Neural cell (in vitro differentiated cells): ENCODE data around the gene ALX1. TPM values are rescaled to one million over a fixed set of nuclear protein-coding genes. Genes with fewer than 3 reads are reported as not detected.

Experiments
- H2AFZ ChIP-seq: fragments of 200-600, 300-800 bp; sonication (generic), shearing (Covaris generic); 2 replicates; pipeline ENCODE4 v1.6.0; 2014; ENCODE audit warnings: low read depth, mild to moderate bottlenecking, antibody characterized with exemption, low read length, moderate library complexity
- H3F3A ChIP-seq: fragments of 200-600 bp; shearing (Covaris generic); 2 replicates; pipeline ENCODE4 v1.6.1; 2016; ENCODE audit warnings: mild to moderate bottlenecking, moderate library complexity, mixed read lengths, antibody characterized with exemption, low read length; ENCODE audit not compliant: insufficient read depth, poor library complexity, severe bottlenecking
- H3K27ac ChIP-seq: fragments of 200-600, 300-800 bp; sonication (generic), shearing (Covaris generic); 2 replicates; pipeline ENCODE4 v1.5.1; 2014; ENCODE audit warnings: mild to moderate bottlenecking, low read length, moderate library complexity
- H3K27me3 ChIP-seq: fragments of 300-800, 200-600 bp; sonication (generic), shearing (Covaris generic); 2 replicates; pipeline ENCODE4 v1.6.0; 2014; ENCODE audit warnings: mild to moderate bottlenecking, low read depth, low read length, moderate library complexity; ENCODE audit not compliant: insufficient read depth
- H3K36me3 ChIP-seq: fragments of 300-800, 200-600 bp; sonication (generic), shearing (Covaris generic); 2 replicates; pipeline ENCODE4 v1.5.1; 2014; ENCODE audit warnings: mild to moderate bottlenecking, antibody characterized with exemption, low read length, moderate library complexity; ENCODE audit not compliant: insufficient read depth
- H3K4me2 ChIP-seq: fragments of 300-800, 200-600 bp; sonication (generic), shearing (Covaris generic); 2 replicates; pipeline ENCODE4 v1.6.0; 2014; ENCODE audit warnings: mild to moderate bottlenecking, low read length
- H3K4me3 ChIP-seq: fragments of 300-800, 200-600 bp; sonication (generic), shearing (Covaris generic); 2 replicates; pipeline ENCODE4 v1.5.1; 2014; ENCODE audit warnings: mild to moderate bottlenecking, low read length, moderate library complexity
- H3K79me2 ChIP-seq: fragments of 200-600 bp; shearing (Covaris generic); replicated peaks from 2 replicates; pipeline ENCODE4 v1.6.0; 2014; ENCODE audit warnings: mild to moderate bottlenecking, low read length, moderate library complexity; ENCODE audit not compliant: insufficient read depth
- H3K9ac ChIP-seq: fragments of 300-800, 200-600 bp; sonication (generic), shearing (Covaris generic); 2 replicates; pipeline ENCODE4 v1.6.1; 2016; ENCODE audit warnings: mild to moderate bottlenecking, low read length, mixed read lengths
- H3K9me2 ChIP-seq: fragments of 200-600 bp; shearing (Covaris generic); 2 replicates; pipeline ENCODE4 v1.6.1; 2016; ENCODE audit warnings: mild to moderate bottlenecking, low read length, mixed read lengths; ENCODE audit not compliant: insufficient read depth
- H3K9me3 ChIP-seq: fragments of 200-600, 300-800 bp; sonication (generic), shearing (Covaris generic); 2 replicates; pipeline ENCODE4 v1.6.1; 2016; ENCODE audit warnings: mild to moderate bottlenecking, mixed run types, low read length, moderate library complexity, mixed read lengths
- H4K20me1 ChIP-seq: fragments of 200-600 bp; shearing (Covaris generic); 2 replicates; pipeline ENCODE4 v1.6.1; 2016; ENCODE audit warnings: mild to moderate bottlenecking, mixed run types; ENCODE audit not compliant: insufficient read depth
- CTCF ChIP-seq: fragments of 450-650 bp; IDR thresholded peaks from 2 replicates; pipeline ENCODE4 v1.5.1; 2014; ENCODE audit warnings: antibody characterized with exemption, mild to moderate bottlenecking, moderate library complexity; ENCODE audit not compliant: poor library complexity, severe bottlenecking
- EP300 ChIP-seq: fragments of 450-650 bp; conservative IDR thresholded peaks from 2 replicates; pipeline ENCODE4 v1.6.1; 2014; ENCODE audit warnings: antibody characterized with exemption, mild to moderate bottlenecking, moderate library complexity; ENCODE audit not compliant: poor library complexity, severe bottlenecking
- EZH2 ChIP-seq: fragments of 200-600, 300-800 bp; shearing (Covaris generic), sonication (generic); IDR thresholded peaks from 2 replicates; pipeline ENCODE4 v1.6.1; 2014; ENCODE audit warnings: antibody characterized with exemption, low read length, borderline replicate concordance, mild to moderate bottlenecking; ENCODE audit not compliant: insufficient read depth, poor library complexity, severe bottlenecking
- MXI1 ChIP-seq: fragments of 450-650 bp; conservative IDR thresholded peaks from 2 replicates; pipeline ENCODE4 v1.6.1; 2014; ENCODE audit warnings: antibody characterized with exemption, mild to moderate bottlenecking; ENCODE audit not compliant: poor library complexity, severe bottlenecking
- POLR2AphosphoS5 ChIP-seq: IDR thresholded peaks from 2 replicates; pipeline ENCODE4 v1.6.1; 2012
- RAD21 ChIP-seq: fragments of 450-650 bp; conservative IDR thresholded peaks from 2 replicates; pipeline ENCODE4 v1.6.1; 2014; ENCODE audit warnings: antibody characterized with exemption, mild to moderate bottlenecking, moderate library complexity
- REST ChIP-seq: IDR thresholded peaks from 2 replicates; pipeline ENCODE4 v1.6.1; 2012; ENCODE audit warnings: borderline replicate concordance
- SMC3 ChIP-seq: fragments of 450-650 bp; conservative IDR thresholded peaks from 2 replicates; pipeline ENCODE4 v1.6.1; 2014; ENCODE audit warnings: antibody characterized with exemption, mild to moderate bottlenecking, moderate library complexity; ENCODE audit not compliant: poor library complexity
- TAF1 ChIP-seq: IDR thresholded peaks from 2 replicates; pipeline ENCODE4 v1.6.1; 2012; ENCODE audit warnings: low read depth
- polyA plus RNA-seq: library from polyadenylated mRNA; depleted of rRNA; stranded (reverse); fragments of >200 nt; gene quantifications from 2 replicates; pipeline ENCODE4 v1.2.3, GENCODE V29; 2014

Gene ALX1
- polyA plus RNA-seq, 1 donor from 2014 or later: 0.43 TPM

- Histone ChIP-seq H3F3A (no peaks in the 10 kb centered on the region), H3K4me3 (no peak overlapping the region), H4K20me1 (no peaks in the 10 kb centered on the region), H3K27ac (no peak overlapping the region), H3K36me3 (no peaks in the 10 kb centered on the region), H3K4me2 (no peak overlapping the region), H3K79me2 (no peaks in the 10 kb centered on the region), H3K9me2 (no peaks in the 10 kb centered on the region), H3K27me3 (no peaks in the 10 kb centered on the region), H3K9ac (no peak overlapping the region), H3K9me3 (no peaks in the 10 kb centered on the region), H2AFZ (no peak overlapping the region)
- TF ChIP-seq REST (no peak), TAF1 (no peak), POLR2AphosphoS5 (no peak), RAD21 (no peak), MXI1 (no peak), CTCF (no peak), EP300 (no peak), EZH2 (no peak), SMC3 (no peak)
Measured at GRCh38 chr12:85309125-85309566, 29.1 kb downstream of the ALX1 start.

- no peak overlapping the region for H3K9ac ChIP-seq
- no peaks in the 10 kb centered on the region for H3K36me3 ChIP-seq
- H3K4me3 ChIP-seq: no peak overlapping the region
- no peaks in the 10 kb centered on the region for H3K79me2 ChIP-seq
- no peaks in the 10 kb centered on the region for H3K9me3 ChIP-seq
- no peak overlapping the region for H2AFZ ChIP-seq
- no peaks in the 10 kb centered on the region for H3K27me3 ChIP-seq
- H3K27ac ChIP-seq: no peak overlapping the region
- H4K20me1 ChIP-seq: no peaks in the 10 kb centered on the region
- no peak overlapping the region for H3K4me2 ChIP-seq
- no peak for TF ChIP-seq EP300
- TF ChIP-seq RAD21: no peak
- no peak for TF ChIP-seq MXI1
- no peak for TF ChIP-seq REST
- TF ChIP-seq POLR2AphosphoS5: no peak
- no peak for TF ChIP-seq EZH2
- no peak for TF ChIP-seq CTCF
- TF ChIP-seq SMC3: no peak
- no peak for TF ChIP-seq TAF1
- H3K9me2 ChIP-seq: no peaks in the 10 kb centered on the region
- H3F3A ChIP-seq: no peaks in the 10 kb centered on the region
Measured at GRCh38 chr12:85310025-85310424, 30.0 kb downstream of the ALX1 start.
